Astrocyte (in vitro differentiated cells and primary cell): ENCODE results near the gene PTPRF. TPM values are rescaled to one million over a fixed set of nuclear protein-coding genes. Genes with fewer than 3 reads are reported as not detected.
A peak's percentile ranks its signal among the peaks of the same experiment; 100 is the strongest.

ENCODE experiments used
- DNase-seq: peaks from one replicate; pipeline ENCODE4 v3.0.0-alpha.2; 2010; ENCODE audit warnings: low read depth
- FAIRE-seq: peaks from 2 replicates; lab custom pipeline; 2011; peaks lifted over from hg19 to GRCh38; lab: Jason Lieb, UNC
- H2AFZ ChIP-seq: 2 replicates; pipeline ENCODE4 v1.6.0; 2012; ENCODE audit warnings: low read depth, low read length, inconsistent platforms
- H3K27ac ChIP-seq: 2 replicates; pipeline ENCODE4 v1.5.1; 2011; ENCODE audit warnings: low read depth, low read length, inconsistent platforms
- H3K27me3 ChIP-seq: 2 replicates; pipeline ENCODE4 v1.6.0; 2011; ENCODE audit warnings: low read length, inconsistent platforms; ENCODE audit not compliant: insufficient read depth
- H3K36me3 ChIP-seq: 2 replicates; pipeline ENCODE4 v1.5.1; 2011; ENCODE audit warnings: low read length, inconsistent platforms; ENCODE audit not compliant: insufficient read depth
- H3K4me1 ChIP-seq: 2 replicates; pipeline ENCODE4 v1.5.1; 2011; ENCODE audit warnings: low read length, inconsistent platforms; ENCODE audit not compliant: insufficient read depth
- H3K4me2 ChIP-seq: 2 replicates; pipeline ENCODE4 v1.6.0; 2012; ENCODE audit warnings: low read length, inconsistent platforms
- H3K4me3 ChIP-seq: 2 replicates; pipeline ENCODE4 v1.5.1; 2011; ENCODE audit warnings: low read depth, mild to moderate bottlenecking, low read length, inconsistent platforms; ENCODE audit not compliant: insufficient read depth
- H3K79me2 ChIP-seq: 2 replicates; pipeline ENCODE4 v1.6.0; 2012; ENCODE audit warnings: mild to moderate bottlenecking, low read length, inconsistent platforms; ENCODE audit not compliant: insufficient read depth
- H3K9ac ChIP-seq: 2 replicates; pipeline ENCODE4 v1.6.0; 2012; ENCODE audit warnings: mild to moderate bottlenecking, low read length, inconsistent platforms
- H3K9me3 ChIP-seq: 2 replicates; pipeline ENCODE4 v1.5.1; 2012; ENCODE audit warnings: low read depth, mild to moderate bottlenecking, low read length, inconsistent platforms; ENCODE audit not compliant: insufficient read depth
- H4K20me1 ChIP-seq: 2 replicates; pipeline ENCODE4 v1.6.0; 2012; ENCODE audit warnings: low read length, inconsistent platforms; ENCODE audit not compliant: insufficient read depth
- H3K27ac Mint-ChIP-seq: one replicate; pipeline ENCODE4 v1.8.0; 2021; ENCODE audit warnings: mild to moderate bottlenecking, mixed read lengths; ENCODE audit not compliant: unreplicated experiment
- H3K27me3 Mint-ChIP-seq: one replicate; pipeline ENCODE4 v1.8.0; 2021; ENCODE audit warnings: low read depth, mixed read lengths; ENCODE audit not compliant: unreplicated experiment
- H3K36me3 Mint-ChIP-seq: one replicate; pipeline ENCODE4 v1.8.0; 2021; ENCODE audit warnings: low read depth, mixed read lengths; ENCODE audit not compliant: unreplicated experiment
- H3K4me1 Mint-ChIP-seq: one replicate; pipeline ENCODE4 v1.8.0; 2021; ENCODE audit warnings: low read depth, mixed read lengths; ENCODE audit not compliant: unreplicated experiment
- H3K4me3 Mint-ChIP-seq: one replicate; pipeline ENCODE4 v1.8.0; 2021; ENCODE audit warnings: mild to moderate bottlenecking, moderate library complexity, mixed read lengths; ENCODE audit not compliant: unreplicated experiment
- H3K9me3 Mint-ChIP-seq: one replicate; pipeline ENCODE4 v1.8.0; 2021; ENCODE audit warnings: mild to moderate bottlenecking, mixed read lengths; ENCODE audit not compliant: unreplicated experiment
- EZH2 ChIP-seq: IDR thresholded peaks from 2 replicates; pipeline ENCODE4 v1.6.1; 2012; ENCODE audit warnings: mild to moderate bottlenecking, low read length, inconsistent platforms; ENCODE audit not compliant: insufficient read depth
- total RNA-seq: library from RNA; stranded (reverse); gene quantifications from 2 replicates; pipeline ENCODE4 v1.2.1, GENCODE V29; 2021
- TF ChIP-seq, protein P1 (sequence below): IDR thresholded peaks from 2 replicates; pipeline ENCODE4 v1.5.1; 2011; ENCODE audit warnings: low read depth, mild to moderate bottlenecking, inconsistent platforms, low read length, moderate library complexity; ENCODE audit not compliant: insufficient read depth

Gene PTPRF
- total RNA-seq, 1 donor from 2014 or later = 275 TPM

DNA sequence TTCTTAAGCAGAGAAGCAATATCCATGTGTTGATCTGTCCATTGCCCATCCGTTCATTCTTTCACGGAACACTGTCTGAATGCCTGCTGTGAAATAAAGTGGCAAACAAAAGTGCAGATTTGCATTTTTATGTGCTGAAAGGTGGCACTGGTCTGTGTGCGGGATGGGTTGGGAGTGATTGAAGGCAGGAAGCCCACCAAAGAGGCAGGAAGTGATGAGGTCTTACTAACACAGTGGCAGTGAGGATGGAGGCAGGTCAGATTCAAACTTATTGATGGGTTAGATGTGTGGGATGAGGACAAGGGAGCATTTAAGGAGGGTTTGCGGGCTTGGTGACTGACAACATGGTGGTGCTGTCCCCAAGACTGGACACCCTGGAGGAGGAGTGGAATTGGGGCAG is 8.3 kb downstream of the PTPRF start:
- H3K79me2 ChIP-seq = peaks cover 79% of the 10 kb centered on the region
- peaks cover 97% of the 10 kb centered on the region for H4K20me1 ChIP-seq
- no peak for DNase-seq
- Mint-ChIP-seq H3K27me3 (no peaks in the 10 kb centered on the region), H3K4me3 (no peak overlapping the region), H3K36me3 (peaks cover 35% of the 10 kb centered on the region), H3K27ac (no peak overlapping the region), H3K9me3 (no peaks in the 10 kb centered on the region), H3K4me1 (peaks cover 8% of the 10 kb centered on the region)
- no peaks in the 10 kb centered on the region for H3K9me3 ChIP-seq
- no peak overlapping the region for H2AFZ ChIP-seq
- no peak overlapping the region for H3K4me3 ChIP-seq
- H3K4me1 ChIP-seq = peaks cover 6% of the 10 kb centered on the region
- peaks cover 4% of the 10 kb centered on the region for H3K36me3 ChIP-seq
- no peak for FAIRE-seq
- no peak overlapping the region for H3K9ac ChIP-seq
- H3K4me2 ChIP-seq = no peak overlapping the region
- TF ChIP-seq, protein P1, sequence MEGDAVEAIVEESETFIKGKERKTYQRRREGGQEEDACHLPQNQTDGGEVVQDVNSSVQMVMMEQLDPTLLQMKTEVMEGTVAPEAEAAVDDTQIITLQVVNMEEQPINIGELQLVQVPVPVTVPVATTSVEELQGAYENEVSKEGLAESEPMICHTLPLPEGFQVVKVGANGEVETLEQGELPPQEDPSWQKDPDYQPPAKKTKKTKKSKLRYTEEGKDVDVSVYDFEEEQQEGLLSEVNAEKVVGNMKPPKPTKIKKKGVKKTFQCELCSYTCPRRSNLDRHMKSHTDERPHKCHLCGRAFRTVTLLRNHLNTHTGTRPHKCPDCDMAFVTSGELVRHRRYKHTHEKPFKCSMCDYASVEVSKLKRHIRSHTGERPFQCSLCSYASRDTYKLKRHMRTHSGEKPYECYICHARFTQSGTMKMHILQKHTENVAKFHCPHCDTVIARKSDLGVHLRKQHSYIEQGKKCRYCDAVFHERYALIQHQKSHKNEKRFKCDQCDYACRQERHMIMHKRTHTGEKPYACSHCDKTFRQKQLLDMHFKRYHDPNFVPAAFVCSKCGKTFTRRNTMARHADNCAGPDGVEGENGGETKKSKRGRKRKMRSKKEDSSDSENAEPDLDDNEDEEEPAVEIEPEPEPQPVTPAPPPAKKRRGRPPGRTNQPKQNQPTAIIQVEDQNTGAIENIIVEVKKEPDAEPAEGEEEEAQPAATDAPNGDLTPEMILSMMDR = no peak
- TF ChIP-seq EZH2 = no peak
- H3K27me3 ChIP-seq = no peaks in the 10 kb centered on the region
- H3K27ac ChIP-seq = no peak overlapping the region

DNA sequence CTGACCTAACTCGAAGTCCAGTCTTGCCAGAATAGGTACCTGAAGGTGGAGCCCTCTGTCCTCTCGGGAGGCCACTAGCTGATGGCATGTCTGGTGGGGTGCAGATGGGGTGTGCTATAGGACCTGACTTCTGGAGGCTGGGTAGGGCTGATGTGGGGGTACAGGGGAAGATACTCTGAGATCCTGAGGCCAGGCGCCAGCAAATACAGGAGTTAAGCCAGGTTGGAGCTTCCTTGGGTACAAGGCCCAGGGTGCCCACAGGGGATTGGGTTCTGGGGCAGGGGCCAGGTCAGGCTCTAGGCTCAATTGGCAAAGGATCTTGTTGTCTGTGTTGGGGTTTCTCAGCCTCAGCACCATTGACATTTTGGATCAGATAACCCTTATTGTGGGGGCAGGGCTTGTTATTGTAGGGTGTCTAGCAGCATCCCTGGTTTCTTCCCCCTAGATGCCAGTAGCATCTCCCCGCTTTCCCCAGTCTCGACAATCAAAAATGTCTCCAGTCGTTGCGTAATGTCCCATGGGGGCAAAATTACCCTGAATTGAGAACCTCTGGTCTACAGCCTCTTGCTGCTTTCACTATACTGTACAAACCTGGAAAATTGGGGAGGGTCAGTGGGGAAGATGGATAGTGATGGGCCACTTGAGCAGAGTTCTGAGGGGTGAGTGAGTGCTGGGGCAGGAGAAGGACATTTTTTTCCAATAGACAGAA is 9.2 kb downstream of the PTPRF start:
- Histone ChIP-seq H3K27me3 (no peaks in the 10 kb centered on the region), H4K20me1 (peaks cover 97% of the 10 kb centered on the region), H3K4me2 (no peak overlapping the region), H3K9ac (no peak overlapping the region), H3K9me3 (no peaks in the 10 kb centered on the region), H2AFZ (no peak overlapping the region), H3K79me2 (peaks cover 78% of the 10 kb centered on the region), H3K27ac (no peak overlapping the region), H3K4me1 (peaks cover 6% of the 10 kb centered on the region), H3K4me3 (no peak overlapping the region), H3K36me3 (peaks cover 4% of the 10 kb centered on the region)
- no peak for TF ChIP-seq EZH2
- TF ChIP-seq, protein P1 = no peak
- Mint-ChIP-seq H3K9me3 (no peaks in the 10 kb centered on the region), H3K27me3 (no peaks in the 10 kb centered on the region), H3K4me3 (no peak overlapping the region), H3K4me1 (peaks cover 9% of the 10 kb centered on the region), H3K27ac (no peak overlapping the region), H3K36me3 (peaks cover 35% of the 10 kb centered on the region)
- FAIRE-seq = no peak
- no peak for DNase-seq

DNA sequence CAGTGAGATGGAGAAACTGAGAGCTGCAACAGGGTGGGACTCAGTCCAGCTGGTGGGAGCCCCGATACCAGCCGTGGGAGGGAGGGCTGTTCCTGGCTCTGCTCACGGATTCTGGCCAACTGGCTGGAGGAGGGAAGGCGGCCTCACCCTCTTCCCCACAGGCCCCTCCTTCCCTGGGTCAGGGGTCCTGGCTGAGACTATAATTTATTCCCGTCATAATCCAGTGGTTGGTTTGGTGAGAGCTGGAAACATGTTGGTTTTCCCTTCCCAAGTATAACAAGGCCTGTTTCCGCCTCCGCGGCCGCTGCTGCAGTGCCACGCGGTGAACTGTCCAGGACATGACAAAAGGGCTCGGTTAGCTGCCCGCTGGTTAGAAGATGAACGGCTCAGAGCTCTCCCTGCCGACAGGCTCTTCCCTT is 10.0 kb downstream of the PTPRF start:
- H3K27ac Mint-ChIP-seq = no peak overlapping the region
- Histone ChIP-seq H3K27ac (no peak overlapping the region), H3K27me3 (no peaks in the 10 kb centered on the region), H3K36me3 (peaks cover 4% of the 10 kb centered on the region), H3K9me3 (no peaks in the 10 kb centered on the region), H4K20me1 (peaks cover 96% of the 10 kb centered on the region), H3K4me1 (peaks cover 8% of the 10 kb centered on the region), H3K4me2 (no peak overlapping the region), H3K9ac (no peak overlapping the region), H3K79me2 (peaks cover 70% of the 10 kb centered on the region), H2AFZ (no peak overlapping the region), H3K4me3 (no peak overlapping the region)
- no peak overlapping the region for H3K4me3 Mint-ChIP-seq
- H3K4me1 Mint-ChIP-seq = peaks cover 15% of the 10 kb centered on the region
- DNase-seq (peak; percentile 40), FAIRE-seq (no peak)
- TF ChIP-seq, protein P1 = no peak
- no peak for TF ChIP-seq EZH2
- H3K9me3 Mint-ChIP-seq = no peaks in the 10 kb centered on the region
- peaks cover 32% of the 10 kb centered on the region for H3K36me3 Mint-ChIP-seq
- no peaks in the 10 kb centered on the region for H3K27me3 Mint-ChIP-seq
